ENCODE measurements around the gene KANSL1.
"Not testable (repeated sequence)": the region's sequence is repeated elsewhere in the genome, so short reads cannot be mapped to it uniquely, and the experiment has no call there.

The KANSL1 gene

DNA sequence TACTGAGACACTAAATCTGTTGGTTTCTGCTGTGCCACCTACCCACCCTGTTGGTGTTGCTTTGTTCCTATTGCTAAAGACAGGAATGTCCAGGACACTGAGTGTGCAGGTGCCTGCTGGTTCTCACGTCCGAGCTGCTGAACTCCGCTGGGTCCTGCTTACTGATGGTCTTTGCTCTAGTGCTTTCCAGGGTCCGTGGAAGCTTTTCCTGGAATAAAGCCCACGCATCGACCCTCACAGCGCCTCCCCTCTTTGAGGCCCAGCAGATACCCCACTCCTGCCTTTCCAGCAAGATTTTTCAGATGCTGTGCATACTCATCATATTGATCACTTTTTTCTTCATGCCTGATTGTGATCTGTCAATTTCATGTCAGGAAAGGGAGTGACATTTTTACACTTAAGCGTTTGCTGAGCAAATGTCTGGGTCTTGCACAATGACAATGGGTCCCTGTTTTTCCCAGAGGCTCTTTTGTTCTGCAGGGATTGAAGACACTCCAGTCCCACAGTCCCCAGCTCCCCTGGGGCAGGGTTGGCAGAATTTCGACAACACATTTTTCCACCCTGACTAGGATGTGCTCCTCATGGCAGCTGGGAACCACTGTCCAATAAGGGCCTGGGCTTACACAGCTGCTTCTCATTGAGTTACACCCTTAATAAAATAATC is 179.6 kb downstream of the KANSL1 start:
- no peak for DNase-seq

DNA sequence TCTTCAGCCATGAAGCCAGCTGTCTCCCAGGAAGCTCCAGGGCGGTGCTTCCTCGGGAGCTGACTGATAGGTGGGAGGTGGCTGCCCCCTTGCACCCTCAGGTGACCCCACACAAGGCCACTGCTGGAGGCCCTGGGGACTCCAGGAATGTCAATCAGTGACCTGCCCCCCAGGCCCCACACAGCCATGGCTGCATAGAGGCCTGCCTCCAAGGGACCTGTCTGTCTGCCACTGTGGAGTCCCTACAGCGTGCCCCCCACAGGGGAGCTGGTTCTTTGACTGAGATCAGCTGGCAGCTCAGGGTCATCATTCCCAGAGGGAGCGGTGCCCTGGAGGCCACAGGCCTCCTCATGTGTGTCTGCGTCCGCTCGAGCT is 180.1 kb downstream of the KANSL1 start:
- no peak for DNase-seq

DNA sequence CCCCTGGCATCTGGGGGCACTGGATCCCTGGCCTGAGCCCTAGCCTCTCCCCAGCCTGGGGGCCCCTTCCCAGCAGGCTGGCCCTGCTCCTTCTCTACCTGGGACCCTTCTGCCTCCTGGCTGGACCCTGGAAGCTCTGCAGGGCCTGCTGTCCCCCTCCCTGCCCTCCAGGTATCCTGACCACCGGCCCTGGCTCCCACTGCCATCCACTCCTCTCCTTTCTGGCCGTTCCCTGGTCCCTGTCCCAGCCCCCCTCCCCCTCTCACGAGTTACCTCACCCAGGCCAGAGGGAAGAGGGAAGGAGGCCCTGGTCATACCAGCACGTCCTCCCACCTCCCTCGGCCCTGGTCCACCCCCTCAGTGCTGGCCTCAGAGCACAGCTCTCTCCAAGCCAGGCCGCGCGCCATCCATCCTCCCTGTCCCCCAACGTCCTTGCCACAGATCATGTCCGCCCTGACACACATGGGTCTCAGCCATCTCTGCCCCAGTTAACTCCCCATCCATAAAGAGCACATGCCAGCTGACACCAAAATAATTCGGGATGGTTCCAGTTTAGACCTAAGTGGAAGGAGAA is 180.6 kb downstream of the KANSL1 start:
- no peak for DNase-seq

DNA sequence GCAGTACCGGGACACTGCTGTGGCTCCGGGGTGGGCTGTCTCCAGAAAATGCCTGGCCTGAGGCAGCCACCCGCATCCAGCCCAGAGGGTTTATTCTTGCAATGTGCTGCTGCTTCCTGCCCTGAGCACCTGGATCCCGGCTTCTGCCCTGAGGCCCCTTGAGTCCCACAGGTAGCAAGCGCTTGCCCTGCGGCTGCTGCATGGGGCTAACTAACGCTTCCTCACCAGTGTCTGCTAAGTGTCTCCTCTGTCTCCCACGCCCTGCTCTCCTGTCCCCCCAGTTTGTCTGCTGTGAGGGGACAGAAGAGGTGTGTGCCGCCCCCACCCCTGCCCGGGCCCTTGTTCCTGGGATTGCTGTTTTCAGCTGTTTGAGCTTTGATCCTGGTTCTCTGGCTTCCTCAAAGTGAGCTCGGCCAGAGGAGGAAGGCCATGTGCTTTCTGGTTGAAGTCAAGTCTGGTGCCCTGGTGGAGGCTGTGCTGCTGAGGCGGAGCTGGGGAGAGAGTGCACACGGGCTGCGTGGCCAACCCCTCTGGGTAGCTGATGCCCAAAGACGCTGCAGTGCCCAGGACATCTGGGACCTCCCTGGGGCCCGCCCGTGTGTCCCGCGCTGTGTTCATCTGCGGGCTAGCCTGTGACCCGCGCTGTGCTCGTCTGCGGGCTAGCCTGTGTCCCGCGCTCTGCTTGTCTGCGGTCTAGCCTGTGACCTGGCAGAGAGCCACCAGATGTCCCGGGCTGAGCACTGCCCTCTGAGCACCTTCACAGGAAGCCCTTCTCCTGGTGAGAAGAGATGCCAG is 181.3 kb downstream of the KANSL1 start:
- no peak for DNase-seq

DNA sequence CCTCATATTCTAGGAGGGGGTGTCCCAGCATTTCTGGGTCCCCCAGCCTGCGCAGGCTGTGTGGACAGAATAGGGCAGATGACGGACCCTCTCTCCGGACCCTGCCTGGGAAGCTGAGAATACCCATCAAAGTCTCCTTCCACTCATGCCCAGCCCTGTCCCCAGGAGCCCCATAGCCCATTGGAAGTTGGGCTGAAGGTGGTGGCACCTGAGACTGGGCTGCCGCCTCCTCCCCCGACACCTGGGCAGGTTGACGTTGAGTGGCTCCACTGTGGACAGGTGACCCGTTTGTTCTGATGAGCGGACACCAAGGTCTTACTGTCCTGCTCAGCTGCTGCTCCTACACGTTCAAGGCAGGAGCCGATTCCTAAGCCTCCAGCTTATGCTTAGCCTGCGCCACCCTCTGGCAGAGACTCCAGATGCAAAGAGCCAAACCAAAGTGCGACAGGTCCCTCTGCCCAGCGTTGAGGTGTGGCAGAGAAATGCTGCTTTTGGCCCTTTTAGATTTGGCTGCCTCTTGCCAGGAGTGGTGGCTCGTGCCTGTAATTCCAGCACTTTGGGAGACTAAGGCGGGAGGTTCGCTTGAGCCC is 182.5 kb downstream of the KANSL1 start:
- no peak for DNase-seq

DNA sequence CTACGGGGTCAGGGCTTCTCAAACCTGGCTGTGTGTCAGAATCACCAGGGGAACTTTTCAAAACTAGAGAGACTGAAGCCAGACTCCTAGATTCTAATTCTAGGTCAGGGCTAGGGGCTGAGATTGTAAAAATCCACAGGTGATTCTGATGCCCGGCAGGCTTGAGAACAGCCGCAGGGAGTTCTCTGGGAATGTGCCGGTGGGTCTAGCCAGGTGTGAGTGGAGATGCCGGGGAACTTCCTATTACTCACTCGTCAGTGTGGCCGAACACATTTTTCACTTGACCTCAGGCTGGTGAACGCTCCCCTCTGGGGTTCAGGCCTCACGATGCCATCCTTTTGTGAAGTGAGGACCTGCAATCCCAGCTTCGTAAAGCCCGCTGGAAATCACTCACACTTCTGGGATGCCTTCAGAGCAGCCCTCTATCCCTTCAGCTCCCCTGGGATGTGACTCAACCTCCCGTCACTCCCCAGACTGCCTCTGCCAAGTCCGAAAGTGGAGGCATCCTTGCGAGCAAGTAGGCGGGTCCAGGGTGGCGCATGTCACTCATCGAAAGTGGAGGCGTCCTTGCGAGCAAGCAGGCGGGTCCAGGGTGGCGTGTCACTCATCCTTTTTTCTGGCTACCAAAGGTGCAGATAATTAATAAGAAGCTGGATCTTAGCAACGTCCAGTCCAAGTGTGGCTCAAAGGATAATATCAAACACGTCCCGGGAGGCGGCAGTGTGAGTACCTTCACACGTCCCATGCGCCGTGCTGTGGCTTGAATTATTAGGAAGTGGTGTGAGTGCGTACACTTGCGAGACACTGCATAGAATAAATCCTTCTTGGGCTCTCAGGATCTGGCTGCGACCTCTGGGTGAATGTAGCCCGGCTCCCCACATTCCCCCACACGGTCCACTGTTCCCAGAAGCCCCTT is 183.3 kb downstream of the KANSL1 start:
- DNase-seq = no peak

DNA sequence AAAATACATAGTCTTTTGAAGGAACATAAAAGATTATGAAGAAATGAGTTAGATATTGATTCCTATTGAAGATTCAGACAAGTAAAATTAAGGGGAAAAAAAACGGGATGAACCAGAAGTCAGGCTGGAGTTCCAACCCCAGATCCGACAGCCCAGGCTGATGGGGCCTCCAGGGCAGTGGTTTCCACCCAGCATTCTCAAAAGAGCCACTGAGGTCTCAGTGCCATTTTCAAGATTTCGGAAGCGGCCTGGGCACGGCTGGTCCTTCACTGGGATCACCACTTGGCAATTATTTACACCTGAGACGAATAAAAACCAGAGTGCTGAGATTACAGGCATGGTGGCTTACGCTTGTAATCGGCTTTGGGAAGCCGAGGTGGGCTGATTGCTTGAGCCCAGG is 184.6 kb downstream of the KANSL1 start:
- no peak for DNase-seq

DNA sequence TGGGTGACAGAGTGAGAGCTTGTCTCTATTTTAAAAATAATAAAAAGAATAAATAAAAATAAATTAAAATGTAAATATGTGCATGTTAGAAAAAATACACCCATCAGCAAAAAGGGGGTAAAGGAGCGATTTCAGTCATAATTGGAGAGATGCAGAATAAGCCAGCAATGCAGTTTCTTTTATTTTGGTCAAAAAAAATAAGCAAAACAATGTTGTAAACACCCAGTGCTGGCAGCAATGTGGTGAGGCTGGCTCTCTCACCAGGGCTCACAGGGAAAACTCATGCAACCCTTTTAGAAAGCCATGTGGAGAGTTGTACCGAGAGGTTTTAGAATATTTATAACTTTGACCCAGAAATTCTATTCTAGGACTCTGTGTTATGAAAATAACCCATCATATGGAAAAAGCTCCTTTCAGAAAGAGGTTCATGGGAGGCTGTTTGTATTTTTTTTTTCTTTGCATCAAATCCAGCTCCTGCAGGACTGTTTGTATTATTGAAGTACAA is 185.7 kb downstream of the KANSL1 start:
- DNase-seq = no peak

DNA sequence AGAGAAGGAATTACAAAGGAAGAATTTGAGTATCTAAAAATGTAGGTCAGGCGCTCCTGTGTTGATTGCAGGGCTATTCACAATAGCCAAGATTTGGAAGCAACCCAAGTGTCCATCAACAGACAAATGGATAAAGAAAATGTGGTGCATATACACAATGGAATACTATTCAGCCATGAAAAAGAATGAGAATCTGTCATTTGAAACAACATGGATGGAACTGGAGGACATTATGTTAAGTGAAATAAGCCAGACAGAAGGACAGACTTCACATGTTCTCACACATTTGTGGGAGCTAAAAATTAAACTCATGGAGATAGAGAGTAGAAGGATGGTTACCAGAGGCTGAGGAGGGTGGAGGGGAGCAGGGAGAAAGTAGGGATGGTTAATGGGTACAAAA is 187.1 kb downstream of the KANSL1 start:
- not testable (repeated sequence) for DNase-seq

DNA sequence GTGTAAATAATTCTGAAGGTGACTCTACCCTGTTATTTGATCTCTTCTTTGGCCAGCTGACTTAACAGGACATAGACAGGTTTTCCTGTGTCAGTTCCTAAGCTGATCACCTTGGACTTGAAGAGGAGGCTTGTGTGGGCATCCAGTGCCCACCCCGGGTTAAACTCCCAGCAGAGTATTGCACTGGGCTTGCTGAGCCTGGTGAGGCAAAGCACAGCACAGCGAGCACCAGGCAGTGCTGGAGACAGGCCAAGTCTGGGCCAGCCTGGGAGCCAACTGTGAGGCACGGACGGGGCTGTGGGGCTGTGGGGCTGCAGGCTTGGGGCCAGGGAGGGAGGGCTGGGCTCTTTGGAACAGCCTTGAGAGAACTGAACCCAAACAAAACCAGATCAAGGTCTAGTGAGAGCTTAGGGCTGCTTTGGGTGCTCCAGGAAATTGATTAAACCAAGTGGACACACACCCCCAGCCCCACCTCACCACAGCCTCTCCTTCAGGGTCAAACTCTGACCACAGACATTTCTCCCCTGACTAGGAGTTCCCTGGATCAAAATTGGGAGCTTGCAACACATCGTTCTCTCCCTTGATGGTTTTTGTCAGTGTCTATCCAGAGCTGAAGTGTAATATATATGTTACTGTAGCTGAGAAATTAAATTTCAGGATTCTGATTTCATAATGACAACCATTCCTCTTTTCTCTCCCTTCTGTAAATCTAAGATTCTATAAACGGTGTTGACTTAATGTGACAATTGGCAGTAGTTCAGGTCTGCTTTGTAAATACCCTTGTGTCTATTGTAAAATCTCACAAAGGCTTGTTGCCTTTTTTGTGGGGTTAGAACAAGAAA is 189.1 kb downstream of the KANSL1 start:
- DNase-seq = peak; percentile 62

DNA sequence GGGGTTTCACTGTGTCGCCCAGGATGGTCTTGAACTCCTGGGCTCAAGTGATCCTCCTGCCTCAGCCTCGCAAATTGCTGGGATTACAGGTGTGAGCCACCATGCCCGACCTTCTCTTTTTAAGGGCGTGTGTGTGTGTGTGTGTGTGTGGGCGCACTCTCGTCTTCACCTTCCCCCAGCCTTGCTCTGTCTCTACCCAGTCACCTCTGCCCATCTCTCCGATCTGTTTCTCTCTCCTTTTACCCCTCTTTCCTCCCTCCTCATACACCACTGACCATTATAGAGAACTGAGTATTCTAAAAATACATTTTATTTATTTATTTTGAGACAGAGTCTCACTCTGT is 190.3 kb downstream of the KANSL1 start:
- no peak for DNase-seq

DNA sequence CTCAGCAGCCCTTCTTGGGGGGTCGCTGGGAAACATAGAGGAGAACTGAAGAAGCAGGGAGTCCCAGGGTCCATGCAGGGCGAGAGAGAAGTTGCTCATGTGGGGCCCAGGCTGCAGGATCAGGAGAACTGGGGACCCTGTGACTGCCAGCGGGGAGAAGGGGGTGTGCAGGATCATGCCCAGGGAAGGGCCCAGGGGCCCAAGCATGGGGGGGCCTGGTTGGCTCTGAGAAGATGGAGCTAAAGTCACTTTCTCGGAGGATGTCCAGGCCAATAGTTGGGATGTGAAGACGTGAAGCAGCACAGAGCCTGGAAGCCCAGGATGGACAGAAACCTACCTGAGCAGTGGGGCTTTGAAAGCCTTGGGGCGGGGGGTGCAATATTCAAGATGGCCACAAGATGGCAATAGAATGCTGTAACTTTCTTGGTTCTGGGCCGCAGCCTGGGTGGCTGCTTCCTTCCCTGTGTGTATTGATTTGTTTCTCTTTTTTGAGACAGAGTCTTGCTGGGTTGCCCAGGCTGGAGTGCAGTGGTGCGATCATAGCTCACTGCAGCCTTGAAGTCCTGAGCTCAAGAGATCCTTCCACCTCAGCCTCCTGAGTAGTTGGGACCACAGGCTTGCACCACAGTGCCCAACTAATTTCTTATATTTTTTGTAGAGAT is 190.8 kb downstream of the KANSL1 start:
- DNase-seq = peak; percentile 81

DNA sequence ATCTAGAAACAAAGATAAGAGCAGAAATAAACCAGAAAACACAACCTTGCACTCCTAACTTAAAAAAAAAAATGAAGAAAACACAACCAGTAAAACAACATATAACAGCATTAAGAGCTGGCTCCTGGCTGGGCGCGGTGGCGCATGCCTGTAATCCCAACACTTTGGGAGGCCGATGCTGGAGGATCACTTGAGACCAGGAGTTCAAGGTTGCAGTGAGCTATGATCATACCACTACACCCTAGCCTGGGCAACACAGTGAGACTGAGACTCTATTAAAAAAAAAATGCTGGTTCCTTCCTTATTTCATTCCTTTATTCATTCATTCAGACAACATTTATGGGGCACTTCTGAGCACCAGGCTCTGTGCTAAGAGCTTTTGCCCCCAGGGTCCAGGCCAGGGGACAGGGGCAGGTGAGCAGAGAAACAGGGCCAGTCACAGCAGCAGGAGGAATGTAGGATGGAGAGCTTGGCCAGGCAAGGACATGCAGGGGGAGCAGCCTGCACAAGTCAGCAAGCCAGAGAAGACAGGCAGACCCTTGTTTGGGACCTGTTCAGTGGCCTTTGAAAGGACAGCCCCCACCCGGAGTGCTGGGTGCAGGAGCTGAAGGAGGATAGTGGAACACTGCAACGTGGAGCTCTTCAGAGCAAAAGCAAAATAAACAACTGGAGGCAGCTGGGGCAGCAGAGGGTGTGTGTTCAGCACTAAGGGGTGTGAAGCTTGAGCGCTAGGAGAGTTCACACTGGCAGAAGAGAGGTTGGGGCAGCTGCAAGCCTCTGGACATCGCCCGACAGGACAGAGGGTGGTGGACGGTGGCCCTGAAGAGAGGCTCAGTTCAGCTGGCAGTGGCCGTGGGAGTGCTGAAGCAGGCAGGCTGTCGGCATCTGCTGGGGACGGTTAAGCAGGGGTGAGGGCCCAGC is 191.6 kb downstream of the KANSL1 start:
- no peak for DNase-seq

DNA sequence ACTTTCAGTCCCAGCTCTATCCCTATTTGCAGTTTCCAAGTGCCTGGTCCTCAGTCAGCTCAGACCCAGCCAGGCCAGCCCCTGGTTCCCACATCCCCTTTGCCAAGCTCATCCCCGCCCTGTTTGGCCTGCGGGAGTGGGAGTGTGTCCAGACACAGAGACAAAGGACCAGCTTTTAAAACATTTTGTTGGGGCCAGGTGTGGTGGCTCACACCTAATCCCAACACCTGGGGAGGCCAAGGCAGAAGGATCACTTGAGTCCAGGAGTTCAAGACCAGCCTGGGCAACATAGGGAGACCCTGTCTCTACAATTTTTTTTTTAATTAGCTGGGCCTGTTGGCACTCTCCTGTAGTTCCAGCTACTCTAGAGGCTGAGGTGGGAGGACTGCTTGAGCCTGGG is 192.5 kb downstream of the KANSL1 start:
- DNase-seq = no peak

DNA sequence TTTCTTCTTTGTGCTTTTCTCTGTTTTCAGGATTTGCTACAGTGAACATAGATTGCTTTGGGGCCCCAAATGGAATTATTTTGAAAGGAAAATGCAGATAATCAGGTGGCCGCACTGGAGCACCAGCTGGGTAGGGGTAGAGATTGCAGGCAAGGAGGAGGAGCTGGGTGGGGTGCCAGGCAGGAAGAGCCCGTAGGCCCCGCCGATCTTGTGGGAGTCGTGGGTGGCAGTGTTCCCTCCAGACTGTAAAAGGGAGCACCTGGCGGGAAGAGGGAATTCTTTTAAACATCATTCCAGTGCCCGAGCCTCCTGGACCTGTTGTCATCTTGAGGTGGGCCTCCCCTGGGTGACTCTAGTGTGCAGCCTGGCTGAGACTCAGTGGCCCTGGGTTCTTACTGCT is 192.9 kb downstream of the KANSL1 start:
- DNase-seq = peak; percentile 46

DNA sequence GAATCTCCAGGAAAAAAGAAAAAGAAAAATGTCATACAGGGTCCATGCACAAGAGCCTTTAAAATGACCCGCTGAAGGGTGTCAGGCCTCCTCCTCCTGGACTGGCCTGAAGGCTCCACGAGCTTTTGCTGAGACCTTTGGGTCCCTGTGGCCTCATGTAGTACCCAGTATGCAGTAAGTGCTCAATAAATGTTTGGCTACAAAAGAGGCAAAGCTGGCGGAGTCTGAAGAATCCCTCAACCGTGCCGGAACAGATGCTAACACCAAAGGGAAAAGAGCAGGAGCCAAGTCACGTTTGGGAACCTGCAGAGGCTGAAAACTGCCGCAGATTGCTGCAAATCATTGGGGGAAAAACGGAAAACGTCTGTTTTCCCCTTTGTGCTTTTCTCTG is 193.3 kb downstream of the KANSL1 start:
- peak; percentile 52 for DNase-seq

DNA sequence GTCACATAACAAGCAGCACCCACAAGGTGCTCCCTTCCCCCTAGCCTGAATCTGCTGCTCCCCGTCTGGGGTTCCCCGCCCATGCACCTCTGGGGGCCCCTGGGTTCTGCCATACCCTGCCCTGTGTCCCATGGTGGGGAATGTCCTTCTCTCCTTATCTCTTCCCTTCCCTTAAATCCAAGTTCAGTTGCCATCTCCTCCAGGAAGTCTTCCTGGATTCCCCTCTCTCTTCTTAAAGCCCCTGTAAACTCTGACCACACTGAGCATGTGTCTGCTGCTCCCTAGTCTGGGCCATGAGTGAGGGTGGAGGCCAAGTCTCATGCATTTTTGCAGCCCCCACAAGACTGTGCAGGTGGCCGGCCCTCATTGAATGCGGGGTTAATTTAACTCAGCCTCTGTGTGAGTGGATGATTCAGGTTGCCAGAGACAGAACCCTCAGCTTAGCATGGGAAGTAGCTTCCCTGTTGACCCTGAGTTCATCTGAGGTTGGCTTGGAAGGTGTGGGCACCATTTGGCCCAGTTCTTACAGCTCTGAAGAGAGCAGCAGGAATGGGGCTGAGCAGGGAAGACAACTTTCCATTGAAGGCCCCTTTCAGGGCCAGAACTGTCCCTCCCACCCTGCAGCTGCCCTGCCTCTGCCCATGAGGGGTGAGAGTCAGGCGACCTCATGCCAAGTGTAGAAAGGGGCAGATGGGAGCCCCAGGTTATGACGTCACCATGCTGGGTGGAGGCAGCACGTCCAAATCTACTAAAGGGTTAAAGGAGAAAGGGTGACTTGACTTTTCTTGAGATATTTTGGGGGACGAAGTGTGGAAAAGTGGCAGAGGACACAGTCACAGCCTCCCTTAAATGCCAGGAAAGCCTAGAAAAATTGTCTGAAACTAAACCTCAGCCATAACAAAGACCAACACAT is 194.0 kb downstream of the KANSL1 start, which contains the start of gene STH:
STH (plus strand) TSS at position 264 of the 913 bp plus-strand sequence; CDS start at position 294, 30 bp downstream.
- DNase-seq = no peak

DNA sequence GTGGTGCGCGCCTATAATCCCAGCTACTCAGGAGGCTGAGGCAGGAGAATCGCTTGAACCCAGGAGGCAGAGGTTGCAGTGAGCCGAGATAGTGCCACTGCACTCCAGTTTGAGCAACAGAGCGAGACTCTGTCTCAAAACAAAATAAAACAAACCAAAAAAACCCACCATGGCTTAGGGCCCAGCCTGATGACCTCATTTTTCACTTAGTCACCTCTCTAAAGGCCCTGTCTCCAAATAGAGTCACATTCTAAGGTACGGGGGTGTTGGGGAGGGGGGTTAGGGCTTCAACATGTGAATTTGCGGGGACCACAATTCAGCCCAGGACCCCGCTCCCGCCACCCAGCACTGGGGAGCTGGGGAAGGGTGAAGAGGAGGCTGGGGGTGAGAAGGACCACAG is 195.6 kb downstream of the KANSL1 start:
- DNase-seq = no peak

DNA sequence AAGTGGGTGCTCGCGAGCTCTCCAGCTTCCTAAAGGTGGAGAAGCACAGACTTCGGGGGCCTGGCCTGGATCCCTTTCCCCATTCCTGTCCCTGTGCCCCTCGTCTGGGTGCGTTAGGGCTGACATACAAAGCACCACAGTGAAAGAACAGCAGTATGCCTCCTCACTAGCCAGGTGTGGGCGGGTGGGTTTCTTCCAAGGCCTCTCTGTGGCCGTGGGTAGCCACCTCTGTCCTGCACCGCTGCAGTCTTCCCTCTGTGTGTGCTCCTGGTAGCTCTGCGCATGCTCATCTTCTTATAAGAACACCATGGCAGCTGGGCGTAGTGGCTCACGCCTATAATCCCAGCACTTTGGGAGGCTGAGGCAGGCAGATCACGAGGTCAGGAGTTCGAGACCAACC is 196.1 kb downstream of the KANSL1 start:
- DNase-seq = no peak
